Measurements from ENCODE around the gene ZNF41.

The ZNF41 gene

DNA sequence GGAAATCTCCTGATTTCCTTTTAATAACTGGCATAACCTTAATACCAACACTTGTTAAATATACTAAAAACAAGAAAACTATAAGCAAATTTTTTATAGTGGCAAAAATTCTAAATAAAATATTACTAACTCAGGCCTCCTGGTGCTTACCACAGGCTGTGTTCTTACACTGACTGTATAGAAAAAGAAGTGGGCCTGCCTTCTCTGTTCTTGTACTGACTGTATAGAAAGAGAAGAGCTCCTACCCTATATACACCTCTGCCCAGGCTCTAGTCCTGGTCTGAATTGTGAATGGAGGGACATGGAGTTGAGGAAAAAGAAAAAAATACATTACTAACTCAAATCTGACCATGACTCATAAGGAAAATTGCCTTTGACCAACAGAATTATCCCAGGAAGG lies 7.5 kb downstream of the ZNF41 start:
- Histone ChIP-seq H3K4me1 (ENCODE audit: control insufficient read depth, low read depth, low read length) (no peaks in the 10 kb centered on the region), H2BK5ac (ENCODE audit: low read length) (no peak overlapping the region), H2BK15ac (replicated peaks; ENCODE audit: low read depth) (no peak overlapping the region), H3K79me1 (ENCODE audit: low read length) (no peaks in the 10 kb centered on the region), H3K79me2 (ENCODE audit: control insufficient read depth, insufficient read depth, low read length) (no peaks in the 10 kb centered on the region), H3K18ac (ENCODE audit: low read length) (no peak overlapping the region), H3K9ac (ENCODE audit: low read length) (no peak overlapping the region), H4K5ac (ENCODE audit: low read length) (no peak overlapping the region), H3K27ac (ENCODE audit: low read depth, low read length) (no peak overlapping the region), H3K56ac (ENCODE audit: low read length) (no peak overlapping the region), H4K8ac (ENCODE audit: low read depth, low read length) (no peak overlapping the region), H3K27me3 (ENCODE audit: insufficient read depth, low read length, poor library complexity) (no peaks in the 10 kb centered on the region), H3K4me2 (ENCODE audit: low read length) (no peak overlapping the region), H2AK5ac (ENCODE audit: low read length) (no peak overlapping the region), H3K4me3 (ENCODE audit: low read length) (no peak overlapping the region), H2BK120ac (ENCODE audit: low read depth, low read length) (no peak overlapping the region), H3K4ac (ENCODE audit: low read depth, low read length) (no peak overlapping the region), H3K23ac (ENCODE audit: low read length) (no peak overlapping the region), H3K36me3 (ENCODE audit: control insufficient read depth, insufficient read depth, low read length) (no peaks in the 10 kb centered on the region)
- no peak for DNase-seq

DNA sequence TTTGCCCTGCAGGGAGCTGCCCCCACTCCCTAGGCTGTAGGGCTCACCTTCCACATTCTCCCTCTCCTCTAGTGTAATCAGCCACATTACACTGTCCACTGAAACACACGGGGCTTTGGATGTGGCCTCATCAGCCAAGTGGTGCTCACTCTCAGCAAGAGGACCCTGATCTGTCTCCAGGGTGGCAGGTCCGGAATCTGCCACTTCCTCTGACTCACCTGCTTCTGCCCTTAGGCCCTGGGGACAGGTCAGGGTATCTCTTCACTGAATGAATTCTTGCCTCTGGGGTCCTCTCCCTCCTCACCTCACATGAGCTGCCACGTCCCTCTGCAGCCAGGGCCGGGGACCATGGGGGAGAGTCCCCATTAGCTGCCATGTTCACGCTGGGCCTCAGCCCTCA lies 15.9 kb downstream of the ZNF41 start:
- no peaks in the 10 kb centered on the region for H3K4me1 ChIP-seq (ENCODE audit: control insufficient read depth, low read depth, low read length)
- no peak overlapping the region for H4K5ac ChIP-seq (ENCODE audit: low read length)
- no peak overlapping the region for H3K9ac ChIP-seq (ENCODE audit: low read length)
- no peak overlapping the region for H2BK5ac ChIP-seq (ENCODE audit: low read length)
- H2BK120ac ChIP-seq (ENCODE audit: low read depth, low read length) = no peak overlapping the region
- H4K8ac ChIP-seq (ENCODE audit: low read depth, low read length) = no peak overlapping the region
- no peaks in the 10 kb centered on the region for H3K36me3 ChIP-seq (ENCODE audit: control insufficient read depth, insufficient read depth, low read length)
- no peaks in the 10 kb centered on the region for H3K27me3 ChIP-seq (ENCODE audit: insufficient read depth, low read length, poor library complexity)
- no peak overlapping the region for H2BK15ac ChIP-seq (replicated peaks; ENCODE audit: low read depth)
- no peak overlapping the region for H3K18ac ChIP-seq (ENCODE audit: low read length)
- no peak overlapping the region for H3K23ac ChIP-seq (ENCODE audit: low read length)
- WGBS (ENCODE audit: extremely low coverage, insufficient coverage, low lambda C conversion rate) = no CpG with 5 or more reads among the region's 5 CpGs
- no peak overlapping the region for H2AK5ac ChIP-seq (ENCODE audit: low read length)
- H3K79me2 ChIP-seq (ENCODE audit: control insufficient read depth, insufficient read depth, low read length) = no peaks in the 10 kb centered on the region
- H3K4ac ChIP-seq (ENCODE audit: low read depth, low read length) = no peak overlapping the region
- H3K27ac ChIP-seq (ENCODE audit: low read depth, low read length) = no peak overlapping the region
- H3K79me1 ChIP-seq (ENCODE audit: low read length) = no peaks in the 10 kb centered on the region
- H3K4me2 ChIP-seq (ENCODE audit: low read length) = no peak overlapping the region
- H3K56ac ChIP-seq (ENCODE audit: low read length) = no peak overlapping the region
- no peak overlapping the region for H3K4me3 ChIP-seq (ENCODE audit: low read length)
- no peak for DNase-seq

DNA sequence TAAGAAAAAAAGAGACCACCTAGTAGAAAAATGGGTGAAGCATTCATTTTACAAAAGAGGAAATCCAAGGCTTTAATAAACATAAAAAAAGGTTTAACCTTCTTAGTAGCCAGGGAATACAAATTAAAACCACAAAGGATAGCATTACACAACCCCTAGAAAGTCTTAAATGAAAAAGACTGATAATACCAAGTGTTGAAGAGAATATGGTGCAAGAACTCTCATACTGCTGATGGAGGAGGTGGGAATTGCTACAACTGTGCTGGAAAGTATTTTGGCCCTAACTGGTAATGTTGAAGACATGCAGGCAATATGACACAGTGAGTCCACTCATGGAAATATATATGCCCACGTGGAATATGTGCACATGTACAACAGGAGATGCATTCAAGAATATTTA lies 22.5 kb downstream of the ZNF41 start:
- WGBS (ENCODE audit: extremely low coverage, insufficient coverage, low lambda C conversion rate) = no CpG with 5 or more reads among the region's 1 CpG
- no peak for DNase-seq

DNA sequence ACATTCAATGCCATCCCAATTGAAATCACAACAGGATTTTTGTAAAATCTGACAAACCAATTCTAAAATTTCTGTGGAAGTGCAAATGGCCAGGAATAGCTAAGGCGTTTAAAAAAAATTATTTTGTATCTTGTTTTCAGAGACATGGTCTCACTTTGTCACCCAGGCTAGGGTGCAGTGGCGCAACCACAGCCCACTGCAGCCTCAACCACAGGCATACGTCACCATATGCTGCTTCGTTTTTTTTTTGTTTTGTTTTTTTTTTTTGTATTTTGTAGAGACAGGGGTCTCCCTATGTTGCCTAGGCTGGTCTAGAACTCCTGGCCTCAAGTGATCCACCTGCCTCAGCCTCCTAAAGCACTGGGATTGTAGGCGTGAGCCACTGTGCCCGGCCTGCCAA lies 24.5 kb downstream of the ZNF41 start:
- WGBS (ENCODE audit: extremely low coverage, insufficient coverage, low lambda C conversion rate) = no CpG with 5 or more reads among the region's 6 CpGs
- Histone ChIP-seq H3K4ac (ENCODE audit: low read depth, low read length) (no peak overlapping the region), H4K5ac (ENCODE audit: low read length) (no peak overlapping the region), H3K23ac (ENCODE audit: low read length) (no peak overlapping the region), H2BK15ac (replicated peaks; ENCODE audit: low read depth) (no peak overlapping the region), H3K27me3 (ENCODE audit: insufficient read depth, low read length, poor library complexity) (no peaks in the 10 kb centered on the region), H3K79me2 (ENCODE audit: control insufficient read depth, insufficient read depth, low read length) (no peaks in the 10 kb centered on the region), H2AK5ac (ENCODE audit: low read length) (no peak overlapping the region), H3K4me3 (ENCODE audit: low read length) (no peak overlapping the region), H3K56ac (ENCODE audit: low read length) (no peak overlapping the region), H3K4me2 (ENCODE audit: low read length) (no peak overlapping the region), H3K4me1 (ENCODE audit: control insufficient read depth, low read depth, low read length) (no peaks in the 10 kb centered on the region), H3K9ac (ENCODE audit: low read length) (no peak overlapping the region), H3K36me3 (ENCODE audit: control insufficient read depth, insufficient read depth, low read length) (no peaks in the 10 kb centered on the region), H2BK120ac (ENCODE audit: low read depth, low read length) (no peak overlapping the region), H3K79me1 (ENCODE audit: low read length) (no peaks in the 10 kb centered on the region), H2BK5ac (ENCODE audit: low read length) (no peak overlapping the region), H3K27ac (ENCODE audit: low read depth, low read length) (no peak overlapping the region), H4K8ac (ENCODE audit: low read depth, low read length) (no peak overlapping the region), H3K18ac (ENCODE audit: low read length) (no peak overlapping the region)
- DNase-seq = no peak

More for the DNA sequence above, 22.5 kb downstream of the ZNF41 start:
- Histone ChIP-seq H3K23ac (ENCODE audit: low read length) (no peak overlapping the region), H3K4ac (ENCODE audit: low read depth, low read length) (no peak overlapping the region), H3K18ac (ENCODE audit: low read length) (no peak overlapping the region), H3K9ac (ENCODE audit: low read length) (no peak overlapping the region), H3K4me2 (ENCODE audit: low read length) (no peak overlapping the region), H3K36me3 (ENCODE audit: control insufficient read depth, insufficient read depth, low read length) (no peaks in the 10 kb centered on the region), H4K8ac (ENCODE audit: low read depth, low read length) (no peak overlapping the region), H3K56ac (ENCODE audit: low read length) (no peak overlapping the region), H2BK15ac (replicated peaks; ENCODE audit: low read depth) (no peak overlapping the region), H3K79me1 (ENCODE audit: low read length) (no peaks in the 10 kb centered on the region), H2AK5ac (ENCODE audit: low read length) (no peak overlapping the region), H3K4me3 (ENCODE audit: low read length) (no peak overlapping the region), H3K27me3 (ENCODE audit: insufficient read depth, low read length, poor library complexity) (no peaks in the 10 kb centered on the region), H3K4me1 (ENCODE audit: control insufficient read depth, low read depth, low read length) (no peaks in the 10 kb centered on the region), H3K27ac (ENCODE audit: low read depth, low read length) (no peak overlapping the region), H2BK5ac (ENCODE audit: low read length) (no peak overlapping the region), H2BK120ac (ENCODE audit: low read depth, low read length) (no peak overlapping the region), H3K79me2 (ENCODE audit: control insufficient read depth, insufficient read depth, low read length) (no peaks in the 10 kb centered on the region), H4K5ac (ENCODE audit: low read length) (no peak overlapping the region)

GRCh38 chrX:47456080-47456479 lies 26.9 kb downstream of the ZNF41 start:
- Histone ChIP-seq H3K18ac (ENCODE audit: low read length) (no peak overlapping the region), H2BK5ac (ENCODE audit: low read length) (no peak overlapping the region), H2AK5ac (ENCODE audit: low read length) (no peak overlapping the region)

DNA sequence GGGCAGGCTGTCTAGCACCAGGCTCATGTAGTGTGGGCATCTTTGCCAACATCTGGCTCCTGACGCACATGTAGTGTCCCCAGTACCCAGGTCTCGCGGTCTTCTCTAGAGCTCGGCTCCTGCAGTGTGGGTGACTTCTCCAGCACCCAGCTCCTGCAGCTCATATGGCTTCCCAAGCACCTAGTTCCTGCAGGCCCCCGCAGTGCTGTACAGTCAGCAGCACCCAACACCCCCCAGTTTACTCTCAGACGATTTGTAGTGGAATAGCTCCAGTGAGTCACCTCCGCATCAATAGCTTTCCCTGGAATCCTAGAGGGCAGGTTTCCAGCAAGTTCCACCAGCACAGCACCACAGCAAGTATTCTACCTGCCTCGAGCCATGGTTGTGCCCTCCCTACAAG lies 30.9 kb downstream of the ZNF41 start:
- no peak overlapping the region for H3K56ac ChIP-seq (ENCODE audit: low read length)
- H3K27me3 ChIP-seq (ENCODE audit: insufficient read depth, low read length, poor library complexity) = no peaks in the 10 kb centered on the region
- H4K5ac ChIP-seq (ENCODE audit: low read length) = no peak overlapping the region
- no peak overlapping the region for H3K27ac ChIP-seq (ENCODE audit: low read depth, low read length)
- no peak overlapping the region for H3K18ac ChIP-seq (ENCODE audit: low read length)
- no peak overlapping the region for H2BK5ac ChIP-seq (ENCODE audit: low read length)
- no CpG with 5 or more reads among the region's 8 CpGs for WGBS (ENCODE audit: extremely low coverage, insufficient coverage, low lambda C conversion rate)
- no peak overlapping the region for H3K4me3 ChIP-seq (ENCODE audit: low read length)
- H2BK15ac ChIP-seq (replicated peaks; ENCODE audit: low read depth) = no peak overlapping the region
- no peaks in the 10 kb centered on the region for H3K79me2 ChIP-seq (ENCODE audit: control insufficient read depth, insufficient read depth, low read length)
- peaks cover 2% of the 10 kb centered on the region for H3K36me3 ChIP-seq (ENCODE audit: control insufficient read depth, insufficient read depth, low read length)
- no peak overlapping the region for H3K4ac ChIP-seq (ENCODE audit: low read depth, low read length)
- H4K8ac ChIP-seq (ENCODE audit: low read depth, low read length) = no peak overlapping the region
- no peak overlapping the region for H2AK5ac ChIP-seq (ENCODE audit: low read length)
- H3K4me1 ChIP-seq (ENCODE audit: control insufficient read depth, low read depth, low read length) = no peaks in the 10 kb centered on the region
- no peaks in the 10 kb centered on the region for H3K79me1 ChIP-seq (ENCODE audit: low read length)
- H2BK120ac ChIP-seq (ENCODE audit: low read depth, low read length) = no peak overlapping the region
- no peak overlapping the region for H3K9ac ChIP-seq (ENCODE audit: low read length)
- H3K23ac ChIP-seq (ENCODE audit: low read length) = no peak overlapping the region
- H3K4me2 ChIP-seq (ENCODE audit: low read length) = no peak overlapping the region
- no peak for DNase-seq

More at GRCh38 chrX:47456080-47456479, 26.9 kb downstream of the ZNF41 start:
- no peaks in the 10 kb centered on the region for H3K27me3 ChIP-seq (ENCODE audit: insufficient read depth, low read length, poor library complexity)
- no peak overlapping the region for H3K56ac ChIP-seq (ENCODE audit: low read length)
- H3K27ac ChIP-seq (ENCODE audit: low read depth, low read length) = no peak overlapping the region
- H3K4ac ChIP-seq (ENCODE audit: low read depth, low read length) = no peak overlapping the region
- H2BK120ac ChIP-seq (ENCODE audit: low read depth, low read length) = no peak overlapping the region
- H4K8ac ChIP-seq (ENCODE audit: low read depth, low read length) = no peak overlapping the region
- no peaks in the 10 kb centered on the region for H3K4me1 ChIP-seq (ENCODE audit: control insufficient read depth, low read depth, low read length)
- no peak overlapping the region for H4K5ac ChIP-seq (ENCODE audit: low read length)
- WGBS (ENCODE audit: extremely low coverage, insufficient coverage, low lambda C conversion rate) = no CpG with 5 or more reads among the region's 6 CpGs
- no peaks in the 10 kb centered on the region for H3K79me1 ChIP-seq (ENCODE audit: low read length)
- H3K23ac ChIP-seq (ENCODE audit: low read length) = no peak overlapping the region
- no peaks in the 10 kb centered on the region for H3K36me3 ChIP-seq (ENCODE audit: control insufficient read depth, insufficient read depth, low read length)
- DNase-seq = no peak
- H3K79me2 ChIP-seq (ENCODE audit: control insufficient read depth, insufficient read depth, low read length) = no peaks in the 10 kb centered on the region
- H2BK15ac ChIP-seq (replicated peaks; ENCODE audit: low read depth) = no peak overlapping the region
- no peak overlapping the region for H3K4me3 ChIP-seq (ENCODE audit: low read length)
- no peak overlapping the region for H3K4me2 ChIP-seq (ENCODE audit: low read length)
- no peak overlapping the region for H3K9ac ChIP-seq (ENCODE audit: low read length)

All from mesendoderm (in vitro differentiated cells).